G401.6 (cell line): ENCODE data around the gene B3GAT2.

Experiments
- FAIRE-seq: peaks from 2 replicates; lab custom pipeline; 2012; peaks lifted over from hg19 to GRCh38; lab: Jason Lieb, UNC

Gene B3GAT2

DNA sequence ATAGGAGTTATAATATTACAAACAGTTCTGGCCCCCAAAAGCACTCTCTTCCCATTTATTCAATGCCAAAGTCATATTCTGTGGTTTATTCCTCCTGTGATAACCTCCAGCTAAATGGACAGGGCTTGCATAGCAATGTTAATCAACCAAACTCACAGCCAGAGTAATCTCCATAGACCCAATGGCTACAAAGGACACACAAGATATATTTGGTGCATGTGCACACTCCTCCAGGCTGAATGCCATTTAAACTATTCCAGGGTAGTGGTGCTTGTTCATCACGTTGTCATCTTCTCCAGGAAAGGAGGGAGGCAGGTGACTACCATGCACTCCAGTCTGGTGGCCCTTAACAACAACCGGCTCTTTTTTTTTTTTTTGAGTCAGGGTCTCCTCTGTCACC lies 56.8 kb downstream of the B3GAT2 start:
- no peak for FAIRE-seq

DNA sequence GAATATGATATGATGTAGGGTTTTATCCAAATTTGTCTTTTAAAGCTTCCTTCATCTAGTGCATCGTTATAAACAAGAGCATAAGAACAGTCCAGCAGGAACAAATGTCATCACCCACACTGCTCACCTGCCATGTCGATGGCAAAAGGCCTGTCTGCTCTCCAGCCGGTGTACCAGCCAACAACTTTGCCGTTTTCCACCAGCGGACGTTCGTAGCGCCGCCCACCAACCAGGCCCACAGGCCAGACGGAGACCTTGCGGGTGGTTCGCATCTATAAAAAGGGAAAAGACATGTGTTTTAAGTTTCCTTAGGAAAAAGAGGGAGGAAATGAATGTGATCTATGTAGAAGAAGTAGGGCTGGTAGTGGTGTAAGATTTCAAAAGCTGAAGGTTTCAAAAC lies 62.9 kb downstream of the B3GAT2 start:
- no peak for FAIRE-seq

DNA sequence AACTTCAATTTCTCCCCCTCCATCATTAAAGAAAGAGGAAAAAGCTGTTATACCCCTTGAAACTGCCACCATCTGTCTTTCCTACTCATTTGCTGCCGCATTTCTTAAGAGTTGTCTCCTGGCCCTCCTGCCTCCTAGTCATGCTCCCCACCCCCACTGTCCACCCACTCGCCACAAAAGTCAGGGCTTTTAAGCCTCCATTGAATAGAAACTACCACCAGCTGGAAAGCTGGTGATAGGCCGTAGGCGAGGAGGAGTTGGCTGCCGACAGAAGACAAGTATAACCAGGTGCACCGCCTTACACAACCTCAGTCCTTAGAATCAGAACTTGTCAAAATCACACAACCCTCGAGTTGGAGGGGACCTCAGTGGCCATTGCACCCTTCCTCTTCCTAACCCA lies 67.6 kb downstream of the B3GAT2 start:
- FAIRE-seq = no peak

DNA sequence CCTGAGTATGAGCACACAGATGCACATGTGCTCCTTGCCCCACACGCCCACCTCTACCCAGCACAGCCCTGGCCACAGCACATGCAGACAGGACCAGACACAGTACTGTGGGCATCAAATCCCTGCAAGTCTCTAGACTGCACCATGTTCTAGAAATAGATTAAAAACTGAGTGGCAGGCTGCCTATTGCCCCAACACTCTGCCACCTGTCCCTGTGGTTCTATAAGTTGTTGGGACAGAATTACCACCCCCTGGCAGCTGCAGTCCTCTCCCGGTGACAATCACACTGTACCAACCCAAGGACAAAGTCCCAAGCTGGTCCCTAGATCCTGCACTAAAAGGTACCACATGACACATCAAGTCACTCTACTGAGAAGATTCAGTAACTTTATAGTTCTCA lies 70.2 kb downstream of the B3GAT2 start:
- no peak for FAIRE-seq

DNA sequence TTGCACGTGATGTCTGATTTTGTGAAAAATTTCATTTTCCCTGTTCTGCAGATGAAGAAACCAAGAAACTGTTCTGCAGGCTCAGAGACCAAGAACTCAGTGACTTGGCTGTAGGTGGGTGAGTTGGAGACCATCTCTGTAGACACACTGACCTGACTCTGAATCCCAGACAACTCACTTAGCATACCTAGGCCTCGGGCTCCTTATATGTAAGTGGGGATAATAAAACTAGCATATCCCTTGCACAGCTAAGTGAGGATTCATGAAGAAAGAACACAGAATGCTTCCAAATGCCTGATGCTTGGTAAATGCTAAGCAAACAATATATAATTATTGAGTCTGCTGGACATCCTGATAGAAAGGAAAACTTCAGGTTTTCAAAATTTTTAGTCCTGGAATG lies 70.8 kb downstream of the B3GAT2 start:
- no peak for FAIRE-seq

DNA sequence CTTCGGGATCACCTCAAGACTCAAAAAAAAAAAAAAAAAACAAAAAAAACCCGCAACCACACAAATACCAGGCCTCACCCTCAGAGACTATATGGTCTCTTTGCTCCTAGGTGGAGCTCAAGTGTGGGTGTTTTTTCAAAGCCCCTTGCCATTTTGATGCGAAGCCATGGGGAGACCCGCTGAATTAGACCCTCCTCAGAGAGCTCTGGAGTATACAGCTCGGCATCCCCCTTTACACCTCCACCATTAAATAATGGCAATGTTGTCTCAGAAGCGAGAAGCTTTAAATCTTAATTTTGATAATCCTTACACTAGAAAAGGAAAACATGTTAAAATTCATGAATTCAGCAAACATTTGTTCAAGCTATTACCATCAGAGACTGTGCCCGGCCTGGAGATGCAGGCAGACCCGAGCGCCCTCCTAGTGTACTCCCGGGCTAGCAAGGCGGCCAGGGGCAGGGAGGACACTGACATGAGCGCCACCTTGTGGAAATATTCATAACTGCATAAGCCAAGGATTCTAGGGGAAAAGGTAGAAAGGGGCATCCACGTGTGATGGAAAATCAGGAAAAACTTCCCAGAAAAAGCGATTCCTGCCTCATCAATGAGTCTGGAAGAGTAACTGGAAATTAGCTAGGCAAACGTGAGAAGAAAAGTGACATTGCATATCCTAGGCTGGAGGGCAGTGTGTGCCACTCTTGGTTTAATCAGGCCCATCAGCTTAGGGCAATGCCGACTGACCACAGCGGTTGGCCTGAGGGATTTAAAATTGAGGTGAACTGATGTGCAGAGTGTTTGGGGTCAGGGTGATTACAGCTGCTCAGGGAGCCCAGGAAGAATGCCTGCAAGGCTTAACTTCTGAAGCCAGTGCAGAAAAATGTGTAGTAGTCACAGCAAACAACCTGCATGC lies 72.5 kb downstream of the B3GAT2 start:
- FAIRE-seq = peak; percentile 89

DNA sequence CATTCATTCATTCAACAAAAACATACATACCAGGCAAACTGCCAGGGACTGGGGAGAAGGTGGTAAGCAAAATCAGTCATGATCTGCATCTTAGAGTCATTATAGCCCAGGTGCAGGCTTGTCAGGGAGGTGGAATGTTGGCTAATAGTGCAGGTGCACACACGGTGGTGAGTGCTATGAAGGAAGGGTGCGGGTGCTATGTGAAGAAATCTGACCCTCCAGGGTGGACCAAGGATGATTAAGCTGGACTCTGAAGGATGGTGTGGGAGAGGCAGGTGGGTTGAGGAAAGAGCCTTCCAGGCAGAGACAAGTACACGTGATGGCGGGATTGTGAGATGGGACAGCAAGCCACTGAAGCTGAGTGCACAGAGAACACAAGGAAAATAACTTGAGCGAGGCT lies 77.4 kb downstream of the B3GAT2 start:
- no peak for FAIRE-seq

DNA sequence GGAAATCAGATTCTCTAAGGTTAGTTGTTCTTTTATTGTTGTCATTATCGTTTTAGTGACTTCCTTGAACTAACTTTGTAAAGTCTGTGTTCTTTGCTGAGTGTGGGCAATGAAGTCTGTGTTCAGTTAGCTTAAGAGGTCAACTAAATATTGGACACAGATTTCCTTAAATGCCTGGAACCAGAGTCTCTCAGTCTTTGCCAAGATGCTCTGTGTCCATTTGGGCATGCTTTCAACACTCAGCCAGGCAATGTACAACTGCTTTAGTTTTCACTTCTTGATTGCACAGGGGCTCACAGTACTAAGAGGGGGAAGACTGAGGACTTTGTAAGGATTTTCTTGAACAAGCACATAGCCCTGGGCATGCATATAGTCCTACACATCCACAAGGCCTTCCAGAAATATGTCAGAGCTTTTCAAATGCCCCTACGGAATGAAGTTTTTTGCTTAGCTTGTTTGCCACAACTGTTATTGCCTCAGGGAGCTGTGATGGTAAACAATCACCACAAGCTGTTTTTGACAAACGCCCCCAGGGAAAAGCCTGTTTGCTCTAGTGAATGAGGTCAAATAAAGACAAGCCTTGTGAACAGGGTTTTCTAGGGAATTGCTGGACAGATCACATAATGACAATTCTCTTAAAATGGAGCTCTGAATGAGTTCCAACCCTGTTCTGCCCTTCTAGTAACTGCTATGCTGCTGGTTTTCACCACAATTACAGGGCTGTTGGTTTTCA lies 82.5 kb downstream of the B3GAT2 start:
- FAIRE-seq = no peak

DNA sequence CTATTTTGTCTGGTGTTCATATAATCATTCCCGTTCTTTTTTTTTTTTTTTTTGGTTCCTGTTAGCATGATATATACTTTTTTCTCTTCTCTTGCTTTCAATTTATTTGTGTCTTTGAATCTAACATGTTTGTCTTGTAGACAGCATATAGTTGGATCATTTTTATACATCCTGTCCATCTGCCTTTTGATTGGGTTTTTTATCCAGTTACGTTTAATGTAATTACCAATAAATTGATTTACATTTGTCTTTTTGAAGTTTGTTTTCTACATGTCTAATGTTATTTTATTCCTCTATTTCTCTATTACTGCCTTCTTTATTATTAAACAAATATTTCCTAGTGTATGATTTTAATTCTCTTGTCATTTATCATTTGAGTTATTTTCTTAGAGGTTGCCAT lies 84.4 kb downstream of the B3GAT2 start:
- FAIRE-seq = no peak

DNA sequence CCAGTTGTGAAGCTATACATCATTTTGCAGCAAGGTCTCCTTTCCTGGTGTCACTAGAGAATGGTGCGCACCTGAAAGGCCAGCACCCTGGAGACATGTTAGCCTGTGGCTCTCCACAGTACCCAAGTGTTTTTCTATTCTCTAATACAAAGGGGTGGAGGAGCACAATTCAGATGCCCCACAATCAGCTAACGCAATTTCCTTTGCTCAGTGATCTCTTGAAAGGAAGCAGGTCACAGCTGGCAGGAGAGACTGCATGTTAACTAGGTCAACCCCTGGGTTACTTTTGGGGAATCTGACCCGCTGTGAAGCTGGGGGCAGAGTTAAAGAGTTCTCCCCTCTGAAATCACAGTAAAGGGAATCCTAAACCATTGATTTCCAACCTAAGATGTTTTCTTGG lies 92.5 kb downstream of the B3GAT2 start:
- no peak for FAIRE-seq

DNA sequence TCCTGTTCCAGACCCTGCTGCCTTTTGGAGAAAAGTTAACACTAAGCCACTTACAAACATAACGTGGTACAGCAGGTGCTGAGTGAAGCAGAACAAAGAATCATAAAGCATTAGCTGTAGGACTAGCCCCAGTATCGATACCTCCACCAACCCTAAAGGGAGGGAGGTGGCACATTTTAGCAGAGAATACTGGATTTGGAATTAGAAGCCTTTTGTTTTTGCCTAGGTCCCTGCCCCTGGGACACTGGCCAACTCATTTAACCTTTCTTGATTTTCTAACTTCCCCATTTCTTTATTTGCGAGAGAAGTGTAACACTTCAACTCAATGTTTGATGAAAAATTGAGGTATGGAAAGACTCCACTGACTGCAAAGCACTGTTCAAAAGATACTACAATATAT lies 93.5 kb downstream of the B3GAT2 start:
- FAIRE-seq = no peak

DNA sequence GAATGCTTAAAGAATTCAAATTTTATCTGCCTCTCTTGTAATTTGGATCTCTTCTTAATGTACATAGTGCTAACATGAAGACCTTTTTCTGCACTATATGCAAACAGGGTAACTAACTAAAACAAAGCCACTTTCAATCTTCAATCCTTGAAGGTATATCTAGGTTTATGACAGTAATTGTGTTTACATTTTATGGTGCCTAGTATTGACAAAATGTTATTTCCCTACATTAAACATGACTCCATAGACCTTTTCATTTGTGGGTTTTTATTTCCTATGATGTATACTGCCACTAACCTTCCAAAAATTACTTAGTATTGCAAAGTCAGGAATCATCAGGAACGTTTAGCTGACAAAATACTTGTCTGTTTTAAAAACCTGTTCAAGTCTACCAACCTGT lies 95.9 kb downstream of the B3GAT2 start:
- FAIRE-seq = no peak

DNA sequence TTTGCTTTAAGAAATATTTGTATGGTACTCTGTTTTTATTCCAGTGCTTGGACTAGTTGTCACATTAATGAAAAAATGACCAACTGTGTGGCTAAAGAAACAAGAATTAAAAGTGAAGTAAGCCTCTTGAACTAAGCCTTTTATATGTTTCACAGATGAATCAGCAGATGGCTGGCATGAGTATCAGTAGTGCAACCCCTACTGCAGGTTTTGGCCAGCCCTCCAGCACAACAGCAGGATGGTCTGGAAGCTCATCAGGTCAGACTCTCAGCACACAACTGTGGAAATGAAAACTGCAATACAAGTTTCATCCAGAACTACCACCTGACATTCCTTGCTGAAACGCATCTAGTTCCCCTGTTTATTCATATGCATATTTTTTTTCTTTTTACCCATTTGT lies 96.8 kb downstream of the B3GAT2 start:
- no peak for FAIRE-seq

DNA sequence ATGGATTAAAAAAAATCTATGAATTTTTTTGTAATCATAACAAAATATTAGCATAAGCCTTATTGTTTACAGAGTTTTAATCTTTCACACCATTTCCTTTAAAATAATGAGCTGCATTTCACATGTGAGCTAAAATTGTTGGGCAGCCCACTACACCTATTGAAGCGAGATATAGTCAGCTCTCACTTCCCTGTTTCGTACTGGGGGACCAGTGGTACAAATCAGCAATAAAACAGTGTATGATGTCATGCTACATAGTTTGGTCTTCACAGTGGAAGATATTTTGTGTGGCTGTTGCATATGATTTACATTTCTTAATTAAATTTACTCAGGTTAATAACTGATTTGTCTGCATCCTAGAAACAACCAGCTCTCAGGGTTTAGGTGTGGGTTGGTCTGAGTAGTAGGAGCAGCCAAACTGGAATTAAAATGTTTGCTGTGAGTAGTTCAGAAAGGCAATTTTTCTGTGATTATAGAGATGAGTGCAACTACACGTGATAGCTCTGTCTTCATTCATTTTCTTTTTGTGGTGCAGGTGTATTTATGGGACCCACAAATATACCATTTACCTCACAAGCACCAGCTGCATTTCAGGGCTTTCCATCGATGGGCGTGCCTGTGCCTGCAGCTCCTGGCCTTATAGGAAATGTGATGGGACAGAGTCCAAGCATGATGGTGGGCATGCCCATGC lies 99.3 kb downstream of the B3GAT2 start:
- FAIRE-seq = no peak

DNA sequence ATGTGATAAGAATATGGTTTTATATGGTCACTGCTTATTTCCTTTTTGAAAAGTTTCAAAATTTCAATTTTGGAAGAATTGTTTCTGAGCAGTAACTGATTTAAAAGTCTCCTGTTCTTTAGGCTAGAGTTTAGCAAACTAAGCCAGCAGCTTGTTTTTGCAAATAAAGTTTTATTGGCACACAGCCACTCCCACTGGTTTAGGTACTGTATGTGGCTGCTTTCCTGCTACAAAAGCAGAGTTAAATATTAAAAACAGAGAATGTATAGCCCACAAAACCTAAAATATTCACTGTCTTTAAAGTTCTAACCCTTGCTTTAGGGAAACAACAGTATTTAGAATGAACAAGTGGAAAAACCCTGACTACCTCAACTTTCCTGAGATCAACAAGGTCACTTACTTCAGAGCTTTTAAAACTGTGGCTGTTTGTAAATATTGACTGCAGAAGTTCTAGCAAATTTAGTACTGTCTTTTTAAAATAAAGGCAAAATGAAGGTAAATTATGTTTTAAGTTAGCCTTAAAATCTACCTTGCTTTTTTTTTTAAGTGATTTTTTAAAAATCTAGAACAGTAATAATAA lies 104.1 kb downstream of the B3GAT2 start:
- FAIRE-seq = no peak

DNA sequence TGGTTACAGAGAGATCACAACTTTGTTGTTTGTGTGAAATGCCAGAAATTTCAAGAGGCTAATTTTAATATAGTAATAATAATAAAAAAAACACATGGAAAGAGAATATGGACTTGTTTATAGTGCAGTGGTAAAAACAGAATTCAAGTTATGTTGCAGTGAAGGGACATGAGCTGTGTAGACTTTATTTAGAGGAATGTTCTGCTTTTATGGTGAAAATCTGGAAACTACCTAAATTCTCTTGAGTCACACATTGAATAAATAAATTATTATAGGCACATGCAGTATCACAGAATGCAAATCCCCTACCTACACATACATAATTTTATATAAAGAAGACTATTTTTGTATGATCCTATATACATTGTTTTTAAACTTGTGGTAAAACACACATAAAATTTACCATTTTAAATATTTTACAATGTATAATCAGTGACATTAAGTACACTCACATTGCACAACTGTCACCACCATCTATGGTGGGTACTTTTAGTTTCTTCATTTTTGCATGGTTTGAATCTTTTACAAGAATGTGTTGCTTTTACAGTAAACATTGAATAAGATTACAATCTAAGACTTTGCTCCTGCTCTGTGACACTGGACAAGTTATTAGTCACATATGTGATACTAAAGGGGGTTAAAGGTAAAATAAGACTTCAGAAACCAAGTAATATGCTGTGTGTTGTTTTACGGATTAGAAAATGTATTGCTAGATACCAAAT lies 107.4 kb downstream of the B3GAT2 start:
- FAIRE-seq = no peak

DNA sequence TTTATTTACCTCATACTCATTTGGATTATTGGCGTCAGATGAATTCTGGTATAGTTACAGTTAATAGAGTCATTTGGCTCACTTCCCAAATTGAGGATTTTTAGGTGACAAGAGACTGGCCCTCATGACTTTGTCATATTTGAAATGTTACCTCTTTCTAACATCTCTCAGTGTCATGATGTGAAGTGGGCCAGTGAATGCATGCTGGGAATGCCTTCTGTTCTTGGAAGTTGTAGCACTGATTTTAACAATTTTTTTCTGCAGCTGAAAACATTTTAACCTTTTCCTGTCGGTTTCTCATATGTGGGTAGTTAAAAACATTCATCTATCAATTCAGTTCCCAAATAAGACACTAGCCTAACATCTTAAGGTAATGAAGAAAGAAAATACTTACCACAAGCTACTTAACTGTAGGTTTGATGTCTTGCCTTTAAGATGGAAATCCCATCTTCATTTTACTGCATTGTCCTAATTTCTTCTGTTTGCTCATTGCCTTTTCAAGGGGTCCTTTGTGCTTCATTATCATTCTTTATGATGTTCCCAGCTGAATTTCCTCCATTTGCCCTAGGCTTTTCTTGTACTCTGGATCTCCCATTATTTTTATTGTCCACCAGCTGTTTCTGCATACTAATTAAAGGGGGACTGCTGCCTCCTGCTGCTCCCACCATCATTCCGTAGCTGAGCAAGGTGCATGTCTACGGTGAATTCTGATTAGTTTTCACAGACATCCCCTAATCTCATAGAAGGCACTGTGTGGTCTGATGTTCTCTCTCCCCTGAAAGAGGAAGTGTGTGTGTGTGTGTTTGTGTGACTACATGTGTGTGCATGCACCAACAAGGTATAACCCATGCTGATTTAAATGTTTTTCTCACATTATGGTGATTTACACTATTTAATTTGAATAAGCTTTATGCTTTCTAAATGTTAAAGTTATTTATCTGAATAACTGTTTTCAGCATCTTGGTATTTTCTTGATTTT lies 109.5 kb downstream of the B3GAT2 start:
- FAIRE-seq = no peak

DNA sequence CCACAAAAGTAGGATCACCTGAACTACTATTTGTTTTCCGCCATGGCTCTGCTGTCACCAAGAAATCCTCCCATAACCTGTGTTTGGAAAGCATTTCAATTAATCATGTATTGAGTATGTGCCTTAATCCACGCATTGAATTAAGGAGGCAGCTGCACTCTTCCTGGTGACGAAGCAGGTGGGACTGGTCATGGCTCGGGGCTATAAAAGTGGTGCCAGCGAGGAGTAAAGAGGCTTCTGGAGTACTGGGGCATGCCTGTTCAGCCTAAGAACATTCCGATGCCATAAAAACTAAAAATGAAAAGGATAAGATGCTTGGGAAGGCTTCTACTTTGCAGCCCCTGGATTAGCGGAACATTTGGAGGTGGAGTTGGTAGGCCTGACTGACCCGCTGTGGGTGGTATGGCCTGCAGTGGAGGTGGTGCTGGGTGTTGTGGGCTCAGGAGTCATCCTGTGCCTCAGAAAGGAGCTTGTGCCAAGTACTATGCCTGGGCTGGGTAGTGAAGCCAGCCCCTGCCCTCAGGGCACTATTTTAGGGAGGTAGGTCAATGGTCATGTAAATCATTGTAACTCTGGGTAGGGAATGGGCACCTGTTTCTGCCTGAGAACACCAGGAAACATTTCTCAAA lies 110.5 kb downstream of the B3GAT2 start:
- no peak for FAIRE-seq

DNA sequence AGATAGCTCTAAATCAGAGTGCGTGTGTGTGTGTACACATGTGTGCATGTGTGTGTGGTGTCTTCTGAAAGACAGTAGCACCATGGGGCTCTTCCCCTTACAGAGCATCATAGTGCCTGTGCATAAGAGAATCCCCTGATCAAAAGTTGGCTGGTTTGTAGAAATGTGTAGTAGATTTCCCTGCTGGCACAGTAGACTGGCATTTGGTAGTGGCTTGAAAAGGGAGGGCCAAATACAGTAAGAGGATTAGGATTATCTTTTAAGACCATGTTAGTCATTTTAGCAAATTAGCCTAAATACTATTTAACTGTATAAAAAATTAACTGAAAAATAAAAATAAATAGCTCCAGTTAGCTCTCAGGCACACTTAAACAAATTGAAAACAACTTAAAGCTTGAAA lies 112.6 kb downstream of the B3GAT2 start:
- no peak for FAIRE-seq

DNA sequence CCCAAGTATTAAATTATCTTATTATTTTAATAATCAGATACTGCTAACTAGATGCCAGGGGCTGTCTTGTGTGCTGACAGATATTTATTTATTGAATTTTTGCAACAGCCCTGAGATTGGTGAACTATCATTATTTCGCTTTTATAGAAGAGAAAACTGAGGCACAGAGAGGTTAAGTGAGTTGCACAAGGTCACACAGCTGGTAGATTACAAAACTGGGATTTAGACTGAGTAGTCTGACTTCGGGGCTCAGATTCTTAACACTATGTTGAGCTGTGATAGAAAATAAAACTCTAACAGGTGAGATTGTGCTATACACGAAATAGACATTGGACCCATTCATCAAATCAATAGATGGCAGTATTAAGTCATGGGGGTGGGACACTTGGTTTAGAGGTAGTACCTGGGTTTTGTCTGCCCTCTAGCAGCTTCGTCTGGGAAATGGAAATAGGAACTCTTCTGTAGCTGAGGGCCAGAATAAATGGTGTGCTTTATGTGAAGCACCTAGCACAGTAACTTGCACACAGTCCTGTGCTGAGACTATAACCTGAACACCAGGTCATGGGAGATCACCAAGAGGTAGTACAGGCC lies 113.4 kb downstream of the B3GAT2 start:
- FAIRE-seq = no peak
